Testis (tissue), 2 donors: ENCODE results near the gene TTC22.

Experiments
- CTCF ChIP-seq, 3 experiments: fragments of 450-650 bp in 2 of 3; fragments of 200-600 bp in 1 of 3; sonication (generic) in 1 of 3; IDR thresholded peaks; one replicate each; pipeline ENCODE4 v1.5.1; 2016 to 2019; ENCODE audit warnings: antibody characterized with exemption in 3 of 3, mild to moderate bottlenecking in 2 of 3, moderate library complexity in 1 of 3
- POLR2A ChIP-seq: fragments of 450-650 bp; IDR thresholded peaks from one replicate; pipeline ENCODE4 v1.6.1; 2017; ENCODE audit warnings: antibody characterized with exemption, mild to moderate bottlenecking, moderate library complexity

GRCh38 chr1:54835131-54835898 is 34.2 kb upstream of the TTC22 start:
- TF ChIP-seq CTCF (IDR thresholded peaks at IDR 0.05) (no peak), POLR2A (no peak)
